ENCODE data around the gene THPO.

GRCh38 chr3:184372296-184372821 lies 5.6 kb downstream of the THPO start:
- TF ChIP-seq CTCF (IDR thresholded peaks at IDR 0.05 in 2 of 3, conservative IDR thresholded peaks at IDR 0.05 in 1 of 3; ENCODE audit: insufficient read depth in 2 of 3, low read depth in 1 of 3, low read length in 3 of 3) (no peak), CCNT2 (IDR thresholded peaks at IDR 0.05; ENCODE audit: borderline replicate concordance, extremely low read depth, insufficient read length, low read depth, low read length) (no peak), ELK1 (CRISPR knock-in tag; IDR thresholded peaks at IDR 0.05) (no peak), MYC (IDR thresholded peaks at IDR 0.05; ENCODE audit: low read depth, low read length) (no peak), MYC (CRISPR knock-in tag; IDR thresholded peaks at IDR 0.05; ENCODE audit: borderline replicate concordance, low read depth) (no peak)

All from K562 (cell line).